Measurements from ENCODE around the gene NDST1. TPM values are rescaled to one million over a fixed set of nuclear protein-coding genes. Genes with fewer than 3 reads are reported as not detected.

NDST1 gene
- total RNA-seq, 1 donor from 2014 or later: 228 TPM

- peaks cover 45% of the 10 kb centered on the region for H3K36me3 Mint-ChIP-seq (ENCODE audit: low read depth)
These were observed 37.3 kb downstream of the NDST1 start for GRCh38 chr5:150545246-150545645.

GRCh38 chr5:150548123-150548522 lies 40.2 kb downstream of the NDST1 start:
- H3K4me1 Mint-ChIP-seq (ENCODE audit: low read depth): peaks cover 30% of the 10 kb centered on the region

More at GRCh38 chr5:150545246-150545645, 37.3 kb downstream of the NDST1 start:
- Mint-ChIP-seq H3K4me1 (ENCODE audit: low read depth) (peaks cover 57% of the 10 kb centered on the region), H3K9me3 (ENCODE audit: low read depth) (no peaks in the 10 kb centered on the region), H3K4me3 (ENCODE audit: unreplicated experiment) (no peak overlapping the region), H3K27ac (ENCODE audit: unreplicated experiment) (peak overlapping the region; percentile 91), H3K27me3 (ENCODE audit: low read depth) (no peaks in the 10 kb centered on the region)
- TF ChIP-seq, protein P1, sequence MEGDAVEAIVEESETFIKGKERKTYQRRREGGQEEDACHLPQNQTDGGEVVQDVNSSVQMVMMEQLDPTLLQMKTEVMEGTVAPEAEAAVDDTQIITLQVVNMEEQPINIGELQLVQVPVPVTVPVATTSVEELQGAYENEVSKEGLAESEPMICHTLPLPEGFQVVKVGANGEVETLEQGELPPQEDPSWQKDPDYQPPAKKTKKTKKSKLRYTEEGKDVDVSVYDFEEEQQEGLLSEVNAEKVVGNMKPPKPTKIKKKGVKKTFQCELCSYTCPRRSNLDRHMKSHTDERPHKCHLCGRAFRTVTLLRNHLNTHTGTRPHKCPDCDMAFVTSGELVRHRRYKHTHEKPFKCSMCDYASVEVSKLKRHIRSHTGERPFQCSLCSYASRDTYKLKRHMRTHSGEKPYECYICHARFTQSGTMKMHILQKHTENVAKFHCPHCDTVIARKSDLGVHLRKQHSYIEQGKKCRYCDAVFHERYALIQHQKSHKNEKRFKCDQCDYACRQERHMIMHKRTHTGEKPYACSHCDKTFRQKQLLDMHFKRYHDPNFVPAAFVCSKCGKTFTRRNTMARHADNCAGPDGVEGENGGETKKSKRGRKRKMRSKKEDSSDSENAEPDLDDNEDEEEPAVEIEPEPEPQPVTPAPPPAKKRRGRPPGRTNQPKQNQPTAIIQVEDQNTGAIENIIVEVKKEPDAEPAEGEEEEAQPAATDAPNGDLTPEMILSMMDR (IDR thresholded peaks at IDR 0.05): no peak
- no peak for DNase-seq (ENCODE audit: low spot score)

DNA sequence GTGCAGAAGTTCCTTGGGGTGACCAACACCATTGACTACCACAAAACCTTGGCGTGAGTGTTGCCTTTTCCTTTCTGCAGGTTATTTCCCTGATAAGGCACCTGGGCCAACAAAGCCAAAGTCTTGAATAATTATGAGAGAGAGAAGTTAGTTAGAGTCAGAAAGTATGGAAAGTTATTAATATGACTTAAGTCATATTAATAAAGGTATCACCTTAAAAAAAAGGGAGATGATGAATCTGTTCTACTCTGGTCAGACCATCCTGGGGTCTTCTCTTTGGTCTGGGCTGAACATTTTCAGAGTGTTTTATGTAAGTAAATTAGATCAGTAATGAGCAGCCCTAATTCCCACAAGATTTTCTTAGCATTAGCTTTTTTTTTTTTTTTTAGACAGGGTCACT lies 41.8 kb downstream of the NDST1 start:
- Mint-ChIP-seq H3K9me3 (ENCODE audit: low read depth) (no peaks in the 10 kb centered on the region), H3K4me1 (ENCODE audit: low read depth) (peaks cover 21% of the 10 kb centered on the region), H3K27ac (ENCODE audit: unreplicated experiment) (no peak overlapping the region), H3K27me3 (ENCODE audit: low read depth) (no peaks in the 10 kb centered on the region), H3K4me3 (ENCODE audit: unreplicated experiment) (no peak overlapping the region), H3K36me3 (ENCODE audit: low read depth) (peaks cover 41% of the 10 kb centered on the region)
- TF ChIP-seq, protein P1 (IDR thresholded peaks at IDR 0.05): no peak
- DNase-seq (ENCODE audit: low spot score): no peak

More at GRCh38 chr5:150548123-150548522, 40.2 kb downstream of the NDST1 start:
- TF ChIP-seq, protein P1 (IDR thresholded peaks at IDR 0.05): no peak
- Mint-ChIP-seq H3K4me3 (ENCODE audit: unreplicated experiment) (no peak overlapping the region), H3K27me3 (ENCODE audit: low read depth) (no peaks in the 10 kb centered on the region), H3K9me3 (ENCODE audit: low read depth) (no peaks in the 10 kb centered on the region), H3K36me3 (ENCODE audit: low read depth) (peaks cover 46% of the 10 kb centered on the region), H3K27ac (ENCODE audit: unreplicated experiment) (peak overlapping the region; percentile 17)
- no peak for DNase-seq (ENCODE audit: low spot score)

- no peak for DNase-seq (ENCODE audit: low spot score)
- TF ChIP-seq, protein P1 (IDR thresholded peaks at IDR 0.05): no peak
- peaks cover 38% of the 10 kb centered on the region for H3K36me3 Mint-ChIP-seq (ENCODE audit: low read depth)
- H3K4me3 Mint-ChIP-seq (ENCODE audit: unreplicated experiment): no peak overlapping the region
- H3K9me3 Mint-ChIP-seq (ENCODE audit: low read depth): no peaks in the 10 kb centered on the region
- H3K27ac Mint-ChIP-seq (ENCODE audit: unreplicated experiment): no peak overlapping the region
- H3K4me1 Mint-ChIP-seq (ENCODE audit: low read depth): peaks cover 17% of the 10 kb centered on the region
- no peaks in the 10 kb centered on the region for H3K27me3 Mint-ChIP-seq (ENCODE audit: low read depth)
These were observed 42.4 kb downstream of the NDST1 start for GRCh38 chr5:150550286-150550685.

DNA sequence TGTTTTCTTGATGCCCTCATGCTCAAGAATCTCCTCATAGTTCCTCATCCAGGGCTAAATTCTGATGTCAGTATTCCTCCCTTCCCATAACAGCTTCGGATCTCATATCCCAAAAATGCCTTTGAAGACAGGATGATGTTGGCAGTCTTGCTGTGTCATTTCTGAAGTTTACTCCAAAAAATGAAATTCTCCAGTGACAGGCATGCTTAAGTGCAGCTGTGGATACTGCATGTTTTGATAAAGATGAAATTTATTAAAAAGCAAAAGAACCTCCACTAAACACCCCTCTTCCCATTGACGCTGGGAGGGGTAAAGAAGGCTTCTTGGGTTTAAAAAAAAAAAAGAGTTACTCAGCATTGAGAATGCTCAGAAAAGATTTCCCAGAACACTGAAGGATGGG lies 43.1 kb downstream of the NDST1 start:
- TF ChIP-seq, protein P1 (IDR thresholded peaks at IDR 0.05): no peak
- DNase-seq (ENCODE audit: low spot score): no peak
- no peaks in the 10 kb centered on the region for H3K27me3 Mint-ChIP-seq (ENCODE audit: low read depth)
- peak overlapping the region; percentile 6 for H3K27ac Mint-ChIP-seq (ENCODE audit: unreplicated experiment)
- H3K36me3 Mint-ChIP-seq (ENCODE audit: low read depth): peaks cover 36% of the 10 kb centered on the region
- no peak overlapping the region for H3K4me3 Mint-ChIP-seq (ENCODE audit: unreplicated experiment)
- H3K9me3 Mint-ChIP-seq (ENCODE audit: low read depth): no peaks in the 10 kb centered on the region
- H3K4me1 Mint-ChIP-seq (ENCODE audit: low read depth): peaks cover 10% of the 10 kb centered on the region

Measured in chondrocyte (in vitro differentiated cells).